A673 (cell line): ENCODE data around the gene MNAT1.

ENCODE experiments used
- CTCF ChIP-seq: fragments of 300-800, 200-600 bp; sonication (generic); conservative IDR thresholded peaks from 2 replicates; pipeline ENCODE4 v1.5.1; 2017; ENCODE audit warnings: low read depth, mild to moderate bottlenecking, antibody characterized with exemption, low read length, moderate library complexity, mixed read lengths
- EZH2 ChIP-seq: fragments of 200-600 bp; sonication (generic); IDR thresholded peaks from 2 replicates; pipeline ENCODE4 v1.6.1; 2017; ENCODE audit warnings: borderline replicate concordance, low read depth, mild to moderate bottlenecking, mixed read lengths, antibody characterized with exemption, low read length; ENCODE audit not compliant: poor library complexity, severe bottlenecking

- TF ChIP-seq CTCF (no peak), EZH2 (no peak)
These were observed 233.5 kb downstream of the MNAT1 start for GRCh38 chr14:60968099-60968498.
